H54 (cell line): ENCODE results near the gene ZNF674.

Source experiments
- DNase-seq: peaks from one replicate; pipeline ENCODE4 v3.0.0; 2011; ENCODE audit warnings: low spot score, mixed read lengths; ENCODE audit not compliant: insufficient read length
- FAIRE-seq: peaks from 3 replicates; lab custom pipeline; 2011; peaks lifted over from hg19 to GRCh38; lab: Jason Lieb, UNC
- POLR2A ChIP-seq: IDR thresholded peaks from 2 replicates; pipeline ENCODE4 v1.6.1; 2011; ENCODE audit warnings: low read depth, mild to moderate bottlenecking, low read length

The ZNF674 gene

GRCh38 chrX:46545111-46546005 is at the start of gene ZNF674:
TSS of gene ZNF674 (minus strand) at chrX:46545421. CDS start at chrX:46542087, 3,334 bp downstream.
- FAIRE-seq: no peak

DNA sequence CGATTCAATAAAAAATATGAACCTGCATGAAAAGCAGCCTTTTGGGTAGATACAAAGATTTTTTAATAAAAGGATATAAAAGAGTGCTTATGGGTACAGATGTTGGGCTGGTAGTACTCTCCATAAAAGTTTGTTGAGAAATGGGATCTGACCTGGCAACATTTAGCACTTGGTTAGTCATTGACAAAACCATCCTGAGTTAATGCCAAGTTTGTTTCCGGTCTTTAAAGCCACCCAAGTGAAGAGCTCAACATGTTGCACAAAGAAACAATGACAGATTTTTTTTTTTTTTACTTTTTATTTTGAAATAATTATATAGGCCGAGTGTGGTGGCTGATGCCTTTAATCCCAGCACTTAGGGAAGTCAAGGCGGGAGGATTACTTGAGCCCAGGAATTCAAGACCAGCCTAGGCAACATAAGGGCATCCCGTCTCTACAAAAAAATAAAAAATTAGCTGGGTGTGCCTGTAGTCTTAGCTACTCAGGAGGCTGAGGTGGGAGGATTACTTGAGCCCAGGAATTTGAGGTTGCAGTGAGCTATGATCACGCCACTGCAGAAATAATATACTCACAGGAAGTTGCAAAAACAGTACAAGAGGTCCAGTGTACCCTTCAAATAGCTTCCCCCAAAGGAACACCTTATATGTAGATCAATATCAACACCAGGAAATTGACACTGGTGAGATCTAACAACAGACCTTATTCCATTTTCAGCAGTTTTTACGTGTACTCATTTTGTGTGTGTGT is 44.9 kb upstream of the ZNF674 start:
- no peak for FAIRE-seq
- no peak for DNase-seq
- TF ChIP-seq POLR2A: no peak

More at GRCh38 chrX:46545111-46546005, at the start of gene ZNF674:
- peak; percentile 29 for DNase-seq
- peak; percentile 83 for TF ChIP-seq POLR2A

DNA sequence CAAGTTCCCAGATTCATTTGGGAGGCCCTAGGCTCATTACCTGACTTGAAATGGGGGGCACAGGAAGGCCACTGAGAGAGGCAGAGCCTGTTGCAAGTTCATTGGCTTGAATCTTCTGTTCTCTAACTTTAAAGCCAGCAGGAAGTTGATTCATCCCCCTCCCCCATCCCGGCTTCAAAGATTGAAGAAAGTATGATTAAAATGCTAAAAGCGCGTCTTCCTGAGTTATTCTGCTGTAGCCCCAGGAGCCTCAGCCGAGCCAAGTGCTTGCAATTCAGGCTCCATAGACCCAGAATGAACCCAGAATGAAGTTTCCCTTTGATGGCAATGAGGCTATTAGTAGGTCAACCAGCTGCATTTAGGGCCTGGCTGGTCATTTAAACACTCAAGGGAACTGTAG is 43.0 kb upstream of the ZNF674 start:
- no peak for TF ChIP-seq POLR2A
- DNase-seq: no peak
- no peak for FAIRE-seq

DNA sequence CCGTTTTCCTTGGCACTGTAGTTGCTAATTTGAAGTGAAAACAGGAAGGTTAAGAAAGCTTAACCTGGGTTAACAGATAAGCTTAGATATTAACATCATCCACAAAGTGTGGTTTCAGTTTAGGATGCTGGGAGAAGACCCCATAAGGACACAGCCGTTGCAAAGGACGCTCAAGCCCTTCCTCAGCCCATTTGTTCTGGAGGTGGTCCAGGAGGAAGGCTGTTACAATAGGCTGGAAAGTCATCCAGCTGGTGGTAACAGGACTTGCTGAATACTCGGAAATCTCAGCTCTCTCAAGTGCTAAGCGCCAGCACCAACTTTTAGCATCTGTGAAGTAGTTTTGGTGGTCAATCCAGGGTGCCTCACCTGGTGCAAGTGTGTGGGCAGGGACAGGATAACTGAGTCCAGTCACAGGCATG is 42.5 kb upstream of the ZNF674 start:
- DNase-seq (no peak), FAIRE-seq (no peak)

DNA sequence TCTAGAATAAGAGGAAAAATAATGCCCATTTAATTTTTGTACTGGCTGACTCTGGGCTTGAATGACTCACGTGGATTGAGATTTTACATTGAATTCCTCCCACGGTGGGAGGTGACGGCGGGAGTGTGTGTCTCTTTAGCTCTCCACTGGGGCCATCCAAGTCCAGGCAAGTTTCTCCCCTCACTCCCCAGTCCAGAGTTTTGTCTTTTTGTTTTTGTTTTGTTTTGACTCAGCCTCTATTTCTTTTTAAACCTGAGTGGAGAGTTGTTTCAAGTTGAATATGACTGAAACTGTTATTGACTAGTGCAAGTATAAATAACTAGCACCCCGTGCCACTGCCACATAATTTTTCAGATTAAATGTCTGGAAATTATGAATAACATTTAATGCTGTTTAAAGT is 41.9 kb upstream of the ZNF674 start:
- no peak for DNase-seq
- no peak for TF ChIP-seq POLR2A
- FAIRE-seq: no peak

More for the DNA sequence above, 42.5 kb upstream of the ZNF674 start:
- no peak for TF ChIP-seq POLR2A

DNA sequence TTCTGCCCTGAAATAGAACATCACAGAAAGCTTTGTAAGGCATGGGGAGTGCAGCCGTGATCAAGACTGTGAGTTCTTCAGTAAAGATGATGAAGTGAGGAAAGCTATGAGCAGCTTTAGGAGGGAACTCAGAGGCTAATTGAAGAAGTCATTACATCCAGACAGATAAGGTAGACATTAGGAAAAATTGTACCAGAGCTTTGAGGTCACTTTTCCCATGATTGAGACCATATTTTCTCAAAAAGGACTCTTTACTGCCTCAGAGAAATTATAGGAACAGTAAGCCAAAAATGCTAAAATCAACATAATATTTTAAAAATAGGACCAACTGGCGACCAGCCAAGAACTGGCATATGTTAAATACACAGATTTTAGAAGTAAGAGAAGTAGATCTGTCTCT is 39.5 kb upstream of the ZNF674 start:
- FAIRE-seq (no peak), DNase-seq (no peak)
- TF ChIP-seq POLR2A: no peak

DNA sequence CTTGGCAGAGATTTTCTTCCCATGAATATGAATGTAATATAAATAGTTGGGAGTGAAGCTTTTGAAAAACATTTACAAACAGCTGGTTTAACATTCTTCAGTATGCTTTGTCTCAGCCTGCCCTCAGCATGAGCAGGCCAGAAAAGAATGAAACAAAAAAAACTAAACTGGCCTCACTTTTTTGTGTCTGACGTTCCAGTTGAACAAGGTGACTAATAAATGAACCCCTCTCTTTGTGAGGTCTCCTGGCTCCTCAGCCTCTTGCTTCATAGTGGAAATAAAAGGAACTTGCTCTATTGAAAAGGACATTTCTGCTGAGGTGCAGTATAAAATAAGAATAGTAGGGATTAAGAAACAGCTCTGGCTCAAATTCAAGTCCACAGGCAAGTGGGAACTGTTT is 37.7 kb upstream of the ZNF674 start:
- FAIRE-seq (no peak), DNase-seq (no peak)
- TF ChIP-seq POLR2A: no peak

GRCh38 chrX:46582325-46582724 is 37.1 kb upstream of the ZNF674 start:
- DNase-seq (no peak), FAIRE-seq (no peak)

DNA sequence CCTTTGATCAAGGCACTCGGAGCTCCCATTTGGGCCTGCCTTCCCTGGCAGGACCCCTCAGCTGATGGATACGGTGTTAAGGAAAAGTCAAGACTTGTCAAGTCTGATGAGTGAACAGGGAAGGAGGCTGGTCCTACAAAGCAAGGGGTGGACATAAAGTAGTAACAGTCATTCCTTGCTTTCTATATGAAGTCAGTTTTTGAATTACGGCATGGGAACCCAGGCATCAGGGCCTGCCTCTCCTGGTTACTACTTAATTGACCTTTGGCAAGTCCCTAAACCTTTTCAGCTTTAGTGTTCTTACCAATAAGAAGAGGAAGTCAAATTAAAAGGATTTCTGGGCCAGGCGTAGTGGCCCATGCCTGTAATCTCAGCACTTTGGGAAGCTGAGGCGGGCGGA is 35.4 kb upstream of the ZNF674 start:
- no peak for FAIRE-seq
- DNase-seq: no peak
- no peak for TF ChIP-seq POLR2A

More at GRCh38 chrX:46582325-46582724, 37.1 kb upstream of the ZNF674 start:
- no peak for TF ChIP-seq POLR2A

DNA sequence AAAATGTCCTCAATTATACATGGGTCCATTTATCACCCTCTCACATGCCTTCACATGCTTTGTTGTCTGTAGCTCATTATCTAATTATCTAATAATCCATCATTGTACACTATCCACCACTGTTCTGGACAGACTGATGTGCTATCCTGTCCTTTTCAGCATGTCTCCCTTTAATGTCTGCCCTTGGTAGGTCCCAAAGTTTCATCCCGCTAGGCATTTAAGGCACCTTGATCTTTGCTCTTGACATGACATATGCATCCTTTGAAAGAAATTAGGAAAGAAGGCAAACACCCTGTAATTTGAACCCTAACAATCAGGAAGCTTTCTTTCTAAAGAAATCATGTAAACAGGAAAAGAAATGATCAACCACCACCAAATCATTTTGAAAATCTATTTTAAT is 34.0 kb upstream of the ZNF674 start:
- FAIRE-seq: no peak
- TF ChIP-seq POLR2A: no peak
- DNase-seq: no peak

DNA sequence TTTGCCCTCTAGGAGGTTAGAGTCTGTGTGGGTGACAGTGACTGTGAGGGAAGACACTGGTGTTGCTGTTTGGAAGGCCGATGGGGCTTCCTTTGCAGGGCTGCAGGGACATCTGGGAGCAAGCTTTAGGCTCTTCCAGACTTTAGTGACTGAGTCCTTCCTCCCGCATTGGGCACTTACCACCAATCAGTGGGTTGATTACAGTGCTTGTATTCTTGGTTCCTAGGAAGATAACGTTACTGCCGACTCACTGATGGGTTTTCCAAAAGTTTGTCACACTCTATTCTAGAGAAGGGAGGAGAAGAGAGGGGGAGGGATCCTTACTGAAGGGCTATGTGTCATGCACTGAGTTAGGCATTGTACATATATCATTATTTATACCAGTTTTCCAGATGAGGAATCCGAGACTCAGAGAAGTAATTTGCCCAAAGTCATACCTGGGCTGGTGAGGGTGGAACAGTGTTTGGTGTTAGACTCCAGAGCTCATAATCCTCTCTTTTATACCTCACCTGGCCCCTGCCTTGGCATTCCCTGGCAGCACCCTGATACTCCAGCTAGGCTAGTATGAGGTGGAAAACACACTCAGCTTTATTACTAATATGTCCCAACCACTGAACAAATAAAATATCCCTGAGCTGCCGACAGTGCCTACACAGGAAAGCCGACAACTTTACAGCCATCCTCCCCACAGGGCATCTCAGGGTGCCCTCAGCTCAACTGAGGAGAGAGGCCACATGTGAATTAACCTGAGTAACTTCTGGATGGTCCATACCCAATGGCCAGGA is 32.2 kb upstream of the ZNF674 start:
- DNase-seq (no peak), FAIRE-seq (no peak)
- no peak for TF ChIP-seq POLR2A

DNA sequence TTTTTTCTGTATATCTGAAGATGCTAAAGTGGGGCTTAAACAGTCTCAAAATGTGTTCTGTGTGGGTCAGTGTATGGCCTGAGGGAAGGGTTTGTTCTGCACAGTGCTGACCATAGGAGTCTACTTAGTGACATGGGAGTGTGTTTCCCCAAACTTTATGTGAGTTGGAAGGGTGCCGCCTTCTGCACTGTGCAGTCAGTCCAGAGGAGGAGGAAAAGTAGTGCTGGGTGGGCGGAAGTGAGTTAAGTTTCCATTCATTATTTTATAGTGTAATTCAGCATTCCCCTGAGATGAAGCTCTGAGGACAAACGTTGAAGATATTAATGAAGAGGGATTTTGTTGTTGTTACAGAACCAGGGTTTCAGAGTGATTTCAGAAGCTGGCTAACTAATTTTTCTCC is 31.2 kb upstream of the ZNF674 start:
- FAIRE-seq (no peak), DNase-seq (no peak)
- TF ChIP-seq POLR2A: no peak

GRCh38 chrX:46575991-46576392 is 30.8 kb upstream of the ZNF674 start:
- FAIRE-seq: no peak
- DNase-seq: no peak
- TF ChIP-seq POLR2A: no peak
